Activated naive CD4-positive, alpha-beta T cell treated with anti-CD3 and anti-CD28 coated beads for 36 hours (primary cell): Measurements from ENCODE around the gene YIPF2. TPM values are rescaled to one million over a fixed set of nuclear protein-coding genes. Genes with fewer than 3 reads are reported as not detected.
A peak's percentile ranks its signal among the peaks of the same experiment; 100 is the strongest.
"Not testable (repeated sequence)": the region's sequence is repeated elsewhere in the genome, so short reads cannot be mapped to it uniquely, and the experiment has no call there.

Experiments
- CTCF ChIA-PET: fragments of 350-600 bp; sonication (Branson Sonifier 250); formaldehyde crosslinking; loops from one replicate; lab custom pipeline; 2021; ENCODE audit warnings: antibody characterized with exemption; lab: Charles Lee
- DNase-seq: peaks from one replicate; pipeline ENCODE4 v3.0.0-alpha.2; 2020
- H3K27ac Mint-ChIP-seq: one replicate; pipeline ENCODE4 v1.8.0; 2021; ENCODE audit warnings: mild to moderate bottlenecking, mixed read lengths
- H3K27me3 Mint-ChIP-seq: one replicate; pipeline ENCODE4 v1.8.0; 2021; ENCODE audit warnings: low read depth, mixed read lengths
- H3K36me3 Mint-ChIP-seq: one replicate; pipeline ENCODE4 v1.8.0; 2021; ENCODE audit warnings: low read depth, mixed read lengths
- H3K4me1 Mint-ChIP-seq: one replicate; pipeline ENCODE4 v1.8.0; 2021; ENCODE audit warnings: low read depth, mixed read lengths
- H3K4me3 Mint-ChIP-seq: one replicate; pipeline ENCODE4 v1.8.0; 2021; ENCODE audit warnings: mild to moderate bottlenecking, moderate library complexity, mixed read lengths
- H3K9me3 Mint-ChIP-seq: one replicate; pipeline ENCODE4 v1.8.0; 2021; ENCODE audit warnings: mixed read lengths
- intact Hi-C: fragments of 100-400 bp; cut with micrococcal nuclease; formaldehyde crosslinking; loops from one replicate; pipeline ENCODE4 v1.15.1; 2023
- total RNA-seq, 2 experiments: library from RNA; stranded (reverse); gene quantifications; one replicate each; pipeline ENCODE4 v1.2.3, GENCODE V29; 2021

YIPF2 gene
- total RNA-seq, 2 experiments from 2014 or later, result 22.7 to 25.4 TPM

DNA sequence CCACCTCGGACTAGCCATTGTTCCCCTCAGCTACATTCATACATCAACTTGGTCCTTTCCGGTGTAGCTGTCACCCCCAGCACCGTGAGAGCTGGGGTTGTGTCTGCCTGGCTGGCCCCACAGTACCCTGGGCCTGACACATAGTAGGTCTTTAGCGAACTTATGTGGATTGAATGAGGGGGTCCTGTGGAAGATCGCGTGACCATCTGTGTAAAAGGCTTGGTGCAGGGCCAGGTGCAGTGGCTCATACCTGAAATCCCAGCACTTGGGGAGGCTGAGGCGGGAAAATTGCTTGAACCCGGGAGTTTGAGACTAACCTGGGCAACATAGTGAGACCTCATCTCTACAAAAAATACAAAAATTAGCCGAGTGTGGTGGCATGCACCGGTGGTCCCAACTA lies 34.4 kb upstream of the YIPF2 start:
- CTCF ChIA-PET, result interaction anchor here (0.6 to 1.0 kb wide), 4 partner anchors 21 to 1922 kb away, joined by 3 read pairs; no protein-coding TSS in a partner anchor
- Mint-ChIP-seq H3K9me3 (no peaks in the 10 kb centered on the region), H3K4me1 (peaks cover 46% of the 10 kb centered on the region), H3K27me3 (no peaks in the 10 kb centered on the region), H3K27ac (peak overlapping the region; percentile 59), H3K36me3 (peaks cover 3% of the 10 kb centered on the region), H3K4me3 (peak overlapping the region; percentile 91)
- no peak for DNase-seq
- intact Hi-C loops, result loop anchor here (1.0 to 10.0 kb wide), 3 partner anchors 92 to 628 kb away; partner anchors contain the start of genes CARM1, ICAM3, LDLR and RAVER1

DNA sequence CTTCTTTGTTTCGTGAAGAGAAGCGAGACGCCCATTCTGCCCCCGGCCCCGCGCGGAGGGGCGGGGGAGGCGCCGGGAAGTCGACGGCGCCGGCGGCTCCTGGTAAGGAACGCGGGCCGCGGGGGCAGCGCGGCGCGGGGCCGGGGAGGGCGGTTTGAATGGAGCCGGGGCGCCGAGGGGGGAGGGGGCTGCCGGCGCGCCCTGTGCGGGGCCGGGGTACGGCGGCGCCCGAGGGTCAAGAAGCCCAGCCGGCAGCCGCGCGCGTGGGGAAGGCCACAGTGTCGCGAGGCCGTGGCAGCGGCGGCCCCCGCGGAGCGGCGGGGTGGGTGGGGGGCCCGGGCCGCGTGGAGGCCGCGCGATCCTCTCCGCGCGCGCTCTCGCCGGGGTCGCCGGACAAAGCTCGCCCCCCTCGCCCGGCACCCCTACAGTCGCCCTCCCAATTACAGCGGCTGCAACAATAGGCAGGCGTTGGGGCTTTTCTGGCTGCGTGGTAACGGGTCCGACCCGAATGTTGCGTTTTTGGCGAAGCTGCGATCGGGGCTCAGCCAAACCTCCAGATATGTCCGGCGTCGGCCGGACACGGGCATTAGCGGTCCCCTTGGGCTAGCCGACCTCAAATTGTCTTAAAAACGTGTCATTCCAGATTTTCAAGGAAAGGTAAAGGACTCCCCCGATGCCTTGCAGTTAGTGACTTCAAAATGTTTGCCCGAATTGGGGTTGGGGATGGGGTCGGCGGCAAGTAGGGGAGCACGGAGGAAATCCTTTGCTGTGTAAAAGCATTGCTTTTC lies 32.8 kb upstream of the YIPF2 start:
- DNase-seq, result peak; percentile 28
- intact Hi-C loops, result loop anchor here (2.0 to 10.0 kb wide), 2 partner anchors 392 to 626 kb away; partner anchors contain the start of genes CDKN2D, ICAM3 and RAVER1
- Mint-ChIP-seq H3K36me3 (peaks cover 3% of the 10 kb centered on the region), H3K4me1 (peaks cover 40% of the 10 kb centered on the region), H3K27ac (peak overlapping the region; percentile 90), H3K4me3 (peak overlapping the region; percentile 91), H3K9me3 (no peaks in the 10 kb centered on the region), H3K27me3 (no peaks in the 10 kb centered on the region)
- CTCF ChIA-PET, result interaction anchor here (1.2 to 1.4 kb wide), 2 partner anchors 25 to 56 kb away, joined by 3 read pairs; no protein-coding TSS in a partner anchor

DNA sequence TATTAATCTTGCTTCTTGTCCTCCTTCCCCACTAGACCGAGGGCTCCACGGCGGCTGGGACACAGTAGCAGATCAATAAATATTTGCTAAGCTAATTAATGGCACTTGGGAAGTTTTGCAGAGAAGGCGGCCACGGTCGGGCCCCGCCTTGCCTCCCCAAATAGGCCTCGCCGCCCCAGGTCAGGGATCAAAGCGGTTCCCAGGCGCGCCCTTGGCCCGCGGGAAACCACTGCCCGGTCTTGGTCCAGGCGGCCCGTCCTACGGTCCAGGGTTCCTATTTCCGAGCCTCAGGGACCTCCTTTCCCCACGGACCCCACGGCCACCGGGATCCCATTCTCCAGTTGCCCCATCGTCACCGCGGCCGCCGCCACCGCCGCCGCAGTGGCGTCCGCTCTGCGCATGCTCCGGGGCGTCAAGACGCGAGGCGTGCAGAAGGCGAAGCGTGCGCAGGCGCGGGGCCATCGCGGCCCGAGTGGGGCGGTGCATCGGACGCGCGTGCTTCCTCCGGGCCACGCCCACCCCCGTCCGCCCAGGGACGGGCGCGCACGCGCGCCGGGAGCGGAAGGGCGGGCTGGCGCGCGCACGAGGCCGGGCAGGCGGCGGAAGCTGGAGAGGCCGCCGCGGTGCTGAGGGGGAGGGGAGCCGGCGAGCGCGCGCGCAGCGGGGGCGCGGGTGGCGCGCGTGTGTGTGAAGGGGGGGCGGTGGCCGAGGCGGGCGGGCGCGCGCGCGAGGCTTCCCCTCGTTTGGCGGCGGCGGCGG lies 32.1 kb upstream of the YIPF2 start, which contains the start of gene SMARCA4:
SMARCA4 (plus strand) TSS at position 717 of the 759 bp plus-strand sequence. CDS start 23,122 bp downstream, outside the sequence.
- DNase-seq, result peak; percentile 97
- Mint-ChIP-seq H3K27ac (peak within 1 kb of the TSS; percentile 90), H3K4me1 (peaks cover 37% of the 10 kb centered on the region), H3K4me3 (peak within 1 kb of the TSS; percentile 91), H3K36me3 (peaks cover 3% of the 10 kb centered on the region), H3K27me3 (no peaks in the 10 kb centered on the region), H3K9me3 (no peaks in the 10 kb centered on the region)
- intact Hi-C loops, result loop anchor here (1.0 to 10.0 kb wide), 4 partner anchors 18 to 626 kb away; partner anchors contain the start of genes CDKN2D, ICAM3, RAVER1 and TIMM29
- CTCF ChIA-PET, result interaction anchor here (1.2 to 1.4 kb wide), 2 partner anchors 24 to 56 kb away, joined by 3 read pairs; no protein-coding TSS in a partner anchor

DNA sequence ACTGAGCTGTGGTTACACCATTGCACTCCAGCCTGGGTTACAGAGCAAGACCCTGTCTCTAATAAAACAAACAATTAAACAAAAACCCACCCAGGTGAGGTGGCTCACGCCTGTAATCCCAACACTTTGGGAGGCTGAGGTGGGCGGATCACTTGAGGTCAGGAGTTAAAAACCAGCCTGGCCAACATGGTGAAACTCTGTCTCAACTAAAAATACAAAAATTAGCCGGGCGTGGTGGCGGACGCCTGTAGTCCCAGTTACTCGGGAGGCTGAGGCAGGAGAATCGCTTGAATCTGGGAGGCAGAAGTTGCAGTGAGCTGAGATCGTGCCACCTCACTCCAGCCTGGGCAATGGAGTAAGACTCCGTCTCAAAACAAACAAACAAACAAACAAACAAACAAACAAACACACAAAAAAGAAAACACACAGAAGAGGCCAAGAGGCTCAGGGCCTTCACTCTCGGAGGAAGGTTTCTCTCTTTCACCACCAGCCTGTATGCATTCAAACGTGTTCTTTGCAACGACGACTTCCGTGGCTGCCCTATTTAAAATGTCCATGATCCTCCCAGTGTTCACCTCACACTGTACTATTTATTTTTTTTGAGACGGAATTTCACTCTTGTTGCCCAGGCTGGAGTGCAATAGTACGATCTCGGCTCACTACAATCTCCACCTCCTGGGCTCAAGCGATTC lies 31.0 kb upstream of the YIPF2 start:
- Mint-ChIP-seq H3K4me3 (peak overlapping the region; percentile 84), H3K4me1 (peaks cover 28% of the 10 kb centered on the region)
- H3K9me3 Mint-ChIP-seq, H3K27ac Mint-ChIP-seq, DNase-seq, H3K36me3 Mint-ChIP-seq, H3K27me3 Mint-ChIP-seq, intact Hi-C loops: not testable (repeated sequence)
- CTCF ChIA-PET, result interaction anchor here (0.6 to 1.9 kb wide), 5 partner anchors 18 to 549 kb away, joined by 3 to 5 read pairs (median 4); no protein-coding TSS in a partner anchor

DNA sequence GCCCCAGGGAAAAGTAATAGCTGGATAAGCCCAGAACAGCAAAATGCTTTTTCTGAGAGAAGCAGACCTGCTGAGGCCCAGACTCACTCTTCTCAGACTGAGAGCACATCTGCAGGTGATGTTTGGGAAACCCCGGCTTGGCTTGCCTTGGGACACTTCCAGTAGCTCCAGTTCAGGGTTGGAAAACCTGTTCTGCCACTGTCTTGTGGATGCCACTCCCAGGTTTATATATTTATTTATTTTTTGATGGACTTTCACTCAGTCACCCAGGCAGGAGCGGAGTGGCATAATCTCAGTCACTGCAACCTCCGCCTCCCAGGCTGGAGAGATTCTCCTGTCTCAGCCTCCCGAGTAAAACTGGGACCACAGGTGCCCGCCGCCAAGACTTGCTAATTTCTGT lies 24.4 kb upstream of the YIPF2 start:
- no peak overlapping the region for H3K27ac Mint-ChIP-seq
- H3K4me1 Mint-ChIP-seq, result peaks cover 2% of the 10 kb centered on the region
- no peaks in the 10 kb centered on the region for H3K36me3 Mint-ChIP-seq
- intact Hi-C loops, result no loop called here
- H3K27me3 Mint-ChIP-seq, result no peaks in the 10 kb centered on the region
- DNase-seq, result no peak
- no peaks in the 10 kb centered on the region for H3K9me3 Mint-ChIP-seq
- no peak overlapping the region for H3K4me3 Mint-ChIP-seq
- CTCF ChIA-PET, result interaction anchor here (1.3 kb wide), 1 partner anchor 10 kb away, joined by 4 read pairs; no protein-coding TSS in a partner anchor

DNA sequence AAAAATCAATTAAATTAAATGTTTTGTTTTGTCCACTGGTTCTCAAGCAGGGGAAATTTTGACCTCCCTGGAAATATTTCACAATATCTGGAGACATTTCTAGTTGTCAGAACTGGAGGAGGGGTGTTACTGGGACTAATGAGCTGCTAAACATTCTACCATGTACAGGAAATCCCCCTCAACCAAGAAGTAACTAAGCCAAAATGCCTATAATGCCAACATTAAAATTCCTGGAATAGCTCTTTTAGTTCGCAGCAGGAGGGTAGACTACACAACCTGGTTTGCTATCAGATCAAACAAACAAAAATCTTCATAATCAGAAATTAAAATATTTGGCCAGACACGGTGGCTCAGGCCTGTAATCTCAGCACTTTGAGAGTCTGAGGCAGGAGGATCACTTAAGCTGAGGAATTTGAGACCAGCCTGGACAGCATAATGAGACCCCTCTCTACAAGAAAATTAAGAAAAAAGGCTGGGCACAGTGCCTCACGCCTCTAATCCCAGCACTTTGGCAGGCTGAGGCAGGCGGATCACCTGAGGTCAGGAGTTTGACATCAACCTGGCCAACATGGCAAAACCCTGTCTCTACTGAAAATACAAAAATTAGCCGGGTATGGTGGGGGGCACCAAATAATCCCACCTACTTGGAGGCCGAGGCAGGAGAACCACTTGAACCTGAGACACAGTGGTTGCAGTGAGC lies 18.7 kb upstream of the YIPF2 start:
- Mint-ChIP-seq H3K36me3 (no peaks in the 10 kb centered on the region), H3K4me3 (no peak overlapping the region), H3K4me1 (peaks cover 3% of the 10 kb centered on the region), H3K27ac (no peak overlapping the region), H3K27me3 (no peaks in the 10 kb centered on the region), H3K9me3 (no peaks in the 10 kb centered on the region)
- intact Hi-C loops, result no loop called here
- CTCF ChIA-PET, result interaction anchor here (0.6 kb wide), 1 partner anchor 93 kb away, joined by 7 read pairs; no protein-coding TSS in a partner anchor
- DNase-seq, result no peak

DNA sequence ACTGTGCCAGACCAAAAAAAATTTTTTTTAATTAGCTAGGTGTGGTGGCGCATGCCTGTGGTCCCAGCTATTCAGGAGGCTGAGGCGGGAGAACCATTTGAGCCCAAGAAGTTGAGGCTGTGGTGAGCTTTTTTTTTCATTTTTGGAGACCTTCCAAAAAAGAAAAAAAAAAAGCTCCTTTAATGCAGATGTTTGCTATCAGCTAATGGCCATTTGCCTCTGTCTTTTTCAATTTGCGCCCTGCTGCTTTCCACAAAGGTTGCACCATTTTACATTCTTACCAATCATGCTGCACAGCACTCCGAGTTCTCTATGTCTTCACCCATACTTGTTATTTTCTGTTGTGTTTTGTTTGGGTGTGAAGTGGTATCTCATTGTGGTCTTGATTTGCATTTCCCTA lies 16.8 kb upstream of the YIPF2 start:
- Mint-ChIP-seq H3K9me3 (no peaks in the 10 kb centered on the region), H3K27ac (no peak overlapping the region), H3K36me3 (no peaks in the 10 kb centered on the region), H3K27me3 (no peaks in the 10 kb centered on the region), H3K4me1 (peaks cover 4% of the 10 kb centered on the region), H3K4me3 (no peak overlapping the region)
- DNase-seq, result no peak
- CTCF ChIA-PET, result interaction anchor here (0.6 to 1.4 kb wide), 3 partner anchors 74 to 341 kb away, joined by 4 to 7 read pairs (median 4); partner anchors contain the start of gene CARM1
- intact Hi-C loops, result no loop called here

DNA sequence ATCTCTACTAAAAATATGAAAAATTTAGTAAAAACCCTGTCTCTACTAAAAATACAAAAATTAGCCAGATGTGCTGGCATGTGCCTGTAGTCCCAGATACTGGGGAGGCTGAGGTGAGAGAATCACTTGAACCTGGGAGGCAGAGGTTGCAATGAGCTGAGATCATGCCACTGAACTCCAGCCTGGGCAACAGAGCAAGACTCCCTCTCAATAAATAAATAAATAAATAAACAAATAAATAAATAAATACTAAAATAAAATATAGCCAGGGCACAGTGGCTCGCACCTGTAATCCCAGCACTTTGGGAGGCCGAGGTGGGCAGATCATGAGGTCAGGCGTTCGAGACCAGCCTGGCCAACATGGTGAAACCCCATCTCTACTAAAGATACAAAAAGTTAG lies 15.0 kb upstream of the YIPF2 start:
- CTCF ChIA-PET, result interaction anchor here (0.8 to 2.9 kb wide), 4 partner anchors 9 to 28 kb away, joined by 3 to 14 read pairs (median 4); no protein-coding TSS in a partner anchor
- H3K4me3 Mint-ChIP-seq, DNase-seq, H3K27ac Mint-ChIP-seq, H3K27me3 Mint-ChIP-seq, H3K36me3 Mint-ChIP-seq, H3K4me1 Mint-ChIP-seq, H3K9me3 Mint-ChIP-seq: not testable (repeated sequence)
- intact Hi-C loops, result loop anchor here (2.0 to 5.0 kb wide), 3 partner anchors 34 to 153 kb away; no protein-coding TSS in a partner anchor

DNA sequence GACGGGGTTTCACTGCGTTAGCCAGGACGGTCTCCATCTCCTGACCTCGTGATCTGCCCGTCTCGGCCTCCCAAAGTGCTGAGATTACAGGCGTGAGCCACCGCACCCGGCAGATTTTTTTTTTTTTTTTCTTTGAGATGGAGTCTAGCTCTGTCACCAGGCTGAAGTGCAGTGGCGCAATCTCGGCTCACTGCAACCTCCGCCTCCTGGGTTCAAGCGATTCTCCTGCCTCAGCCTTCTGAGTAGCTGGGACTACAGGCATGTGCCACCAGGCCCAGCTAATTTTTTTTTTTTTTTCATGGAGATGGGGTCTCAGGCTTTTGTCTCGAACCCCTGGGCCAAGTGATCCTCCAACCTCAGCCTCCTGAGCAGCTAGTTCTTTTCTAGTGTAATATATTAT lies 13.2 kb upstream of the YIPF2 start:
- not testable (repeated sequence) for H3K36me3 Mint-ChIP-seq, H3K27ac Mint-ChIP-seq, H3K27me3 Mint-ChIP-seq, H3K4me1 Mint-ChIP-seq, DNase-seq, H3K4me3 Mint-ChIP-seq, H3K9me3 Mint-ChIP-seq
- intact Hi-C loops, result loop anchor here (1.0 to 5.0 kb wide), 4 partner anchors 19 to 155 kb away; no protein-coding TSS in a partner anchor
- CTCF ChIA-PET, result interaction anchor here (0.6 to 2.9 kb wide), 25 partner anchors 11 to 1867 kb away, joined by 3 to 18 read pairs (median 4); no protein-coding TSS in a partner anchor

DNA sequence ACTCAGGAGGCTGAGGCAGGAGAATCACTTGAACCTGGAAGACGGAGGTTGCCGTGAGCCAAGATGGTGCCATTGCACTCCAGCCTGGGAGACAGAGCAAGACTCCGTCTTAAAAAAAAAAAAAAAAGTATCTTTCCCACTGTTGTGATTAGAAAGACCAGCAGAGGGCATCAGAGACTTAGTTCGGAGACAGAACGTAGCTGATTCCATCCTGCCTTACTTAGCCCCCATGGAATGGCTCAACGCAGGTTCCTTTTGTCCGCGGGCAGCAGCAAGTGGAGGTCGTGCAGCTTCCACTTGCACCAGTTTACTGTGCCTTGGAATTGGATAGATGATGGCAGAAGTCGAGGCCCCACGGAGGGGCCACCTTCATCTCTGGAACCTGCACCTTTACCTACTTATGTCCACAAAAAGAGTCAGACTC lies 8.2 kb upstream of the YIPF2 start:
- H3K4me1 Mint-ChIP-seq, result peaks cover 6% of the 10 kb centered on the region
- H3K27me3 Mint-ChIP-seq, result no peaks in the 10 kb centered on the region
- H3K27ac Mint-ChIP-seq, result no peak overlapping the region
- intact Hi-C loops, result loop anchor here (1.0 to 5.0 kb wide), 3 partner anchors 100 to 261 kb away; partner anchors contain the start of gene KANK2
- H3K4me3 Mint-ChIP-seq, result no peak overlapping the region
- peaks cover 1% of the 10 kb centered on the region for H3K36me3 Mint-ChIP-seq
- no peaks in the 10 kb centered on the region for H3K9me3 Mint-ChIP-seq
- CTCF ChIA-PET, result interaction anchor here (0.6 to 3.1 kb wide), 29 partner anchors 9 to 811 kb away, joined by 3 to 11 read pairs (median 4); partner anchors contain the start of genes CARM1 and SMARCA4
- peak; percentile 46 for DNase-seq
